SHP77 treated with DMSO at 0.1 percent for 48 hours (cell line): ENCODE measurements around the gene LCMT1.
"Not testable (repeated sequence)": the region's sequence is repeated elsewhere in the genome, so short reads cannot be mapped to it uniquely, and the experiment has no call there.

Experiments
- DNase-seq: peaks from one replicate; lab custom pipeline; 2025; lab: John Stamatoyannopoulos, UW

Gene LCMT1

DNA sequence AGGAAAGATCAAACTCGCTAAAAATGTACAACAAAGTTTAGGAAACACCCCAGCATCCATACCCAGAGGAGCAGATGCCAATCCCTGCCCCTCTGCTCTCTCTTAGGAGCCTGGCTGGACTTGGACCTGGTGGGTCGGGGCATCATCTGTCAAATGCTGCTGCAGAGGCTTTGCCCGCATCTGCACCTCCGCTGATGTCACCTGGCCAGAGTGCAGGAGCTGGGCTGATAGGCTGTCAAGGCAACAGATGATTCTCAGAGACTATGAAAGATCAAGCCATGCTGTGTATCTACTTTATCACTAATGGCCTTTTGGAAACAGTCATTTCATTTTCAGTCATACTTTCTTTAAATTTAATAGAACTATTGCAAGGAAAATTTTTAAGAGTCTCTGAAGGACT lies 15.9 kb upstream of the LCMT1 start:
- no peak for DNase-seq

DNA sequence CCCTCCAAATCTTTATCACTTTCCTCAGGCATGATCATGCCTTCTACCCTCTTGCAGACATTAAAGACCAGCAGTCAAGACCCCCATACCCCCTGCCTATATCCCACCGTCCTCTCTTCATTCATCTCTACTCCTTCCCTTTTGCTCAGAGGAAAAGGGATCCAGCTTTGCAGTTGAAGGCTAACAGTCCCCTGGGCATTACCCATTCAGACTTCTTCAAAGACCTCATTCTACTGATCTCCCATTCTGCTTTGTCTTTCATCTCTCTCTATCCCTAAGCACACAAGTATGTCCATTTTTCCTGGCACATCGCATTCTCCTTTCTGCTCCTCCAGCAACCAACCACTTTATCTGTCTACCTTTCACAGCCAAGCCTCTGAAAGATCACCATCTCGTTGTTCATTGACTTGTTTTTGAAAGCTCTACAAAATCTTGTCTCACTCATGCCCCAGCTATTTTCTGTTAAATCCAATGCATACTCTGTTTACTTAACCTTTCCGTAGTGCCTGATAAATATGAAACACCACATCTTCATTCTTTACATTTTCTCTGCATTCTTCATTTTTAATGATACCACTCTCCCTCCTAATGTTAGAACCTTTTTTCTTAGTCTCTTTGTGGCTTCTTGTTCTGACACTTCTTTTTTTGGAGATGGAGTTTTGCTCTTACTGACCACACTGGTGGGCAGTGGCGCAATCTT lies 14.1 kb upstream of the LCMT1 start:
- DNase-seq: no peak

DNA sequence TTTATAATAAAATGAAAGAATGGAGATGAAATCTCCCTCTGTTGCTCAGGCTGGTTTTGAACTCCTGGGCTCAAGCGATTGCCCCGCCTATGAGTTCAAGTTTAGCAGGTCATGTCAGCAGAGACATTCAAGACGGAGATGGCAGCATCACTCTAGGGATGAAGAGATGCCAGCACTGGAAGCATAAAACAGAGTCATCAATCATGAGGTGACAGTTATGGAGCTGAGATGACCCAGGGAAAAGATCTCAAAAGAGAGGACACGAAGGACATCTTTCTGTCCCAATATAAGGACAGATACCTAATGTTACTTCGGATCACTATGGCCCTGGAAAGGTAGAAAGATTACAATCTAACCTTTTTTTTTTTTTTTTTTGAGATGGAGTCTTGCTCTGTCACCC lies 11.0 kb upstream of the LCMT1 start:
- no peak for DNase-seq

DNA sequence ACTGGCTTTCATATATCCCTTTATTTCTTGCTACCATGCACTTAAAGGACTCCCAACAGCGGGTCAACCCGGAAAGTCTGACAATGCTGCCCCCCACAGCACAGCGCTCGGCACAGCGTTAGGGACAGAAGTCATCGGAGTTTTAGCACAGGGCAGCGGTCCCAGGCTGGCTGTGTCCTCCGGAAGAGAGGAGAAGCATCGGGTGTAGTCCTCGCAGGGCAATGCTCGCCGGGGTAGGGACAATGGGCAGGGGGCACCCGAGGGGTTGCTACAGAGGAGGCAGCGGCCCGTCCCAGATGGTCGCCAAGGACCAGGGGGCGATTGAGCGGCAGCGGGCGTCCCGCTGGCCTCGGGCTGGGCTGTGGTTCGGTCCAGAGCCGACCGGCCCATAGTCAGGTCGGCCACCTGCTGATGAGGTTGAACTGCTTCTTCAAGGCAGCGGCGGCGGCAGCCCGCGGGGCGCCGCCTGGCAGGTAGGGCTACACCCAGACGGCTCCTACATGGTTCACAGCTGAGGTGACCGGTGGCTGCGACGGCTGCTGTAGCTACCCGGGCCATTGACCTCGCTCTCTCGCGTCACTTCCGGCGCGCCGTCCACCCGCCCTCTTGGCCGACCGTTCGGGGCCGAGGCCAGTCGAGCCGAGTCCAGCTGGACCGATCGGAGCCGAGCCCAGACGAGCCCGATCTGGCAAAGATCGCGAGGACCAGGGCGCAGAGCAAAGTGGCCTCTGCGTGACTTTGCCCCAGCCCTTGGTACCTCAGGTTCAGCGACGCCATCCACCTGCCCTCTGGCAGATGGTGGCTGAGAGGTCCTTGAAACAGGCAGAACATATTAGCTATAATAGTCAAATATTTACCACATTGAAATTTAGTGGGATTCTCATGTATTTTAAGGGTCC lies 4.7 kb upstream of the LCMT1 start:
- peak; percentile 85 for DNase-seq

DNA sequence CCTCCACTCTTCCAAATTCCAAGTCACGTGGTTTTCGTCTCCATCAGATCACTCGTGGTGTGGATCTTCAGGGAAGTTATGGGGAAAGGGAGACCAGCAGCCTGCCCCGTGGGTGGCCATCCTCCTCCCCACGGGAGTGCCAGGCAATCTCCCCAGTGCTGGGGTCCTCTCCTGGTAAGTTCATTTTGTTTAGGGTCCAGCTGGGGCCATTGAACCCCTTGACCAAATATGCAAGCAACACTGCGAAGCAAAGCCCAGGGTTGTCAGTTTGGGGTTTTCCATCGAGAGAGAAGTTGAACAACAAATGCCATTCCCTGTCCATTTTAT lies 4.1 kb upstream of the LCMT1 start:
- no peak for DNase-seq

DNA sequence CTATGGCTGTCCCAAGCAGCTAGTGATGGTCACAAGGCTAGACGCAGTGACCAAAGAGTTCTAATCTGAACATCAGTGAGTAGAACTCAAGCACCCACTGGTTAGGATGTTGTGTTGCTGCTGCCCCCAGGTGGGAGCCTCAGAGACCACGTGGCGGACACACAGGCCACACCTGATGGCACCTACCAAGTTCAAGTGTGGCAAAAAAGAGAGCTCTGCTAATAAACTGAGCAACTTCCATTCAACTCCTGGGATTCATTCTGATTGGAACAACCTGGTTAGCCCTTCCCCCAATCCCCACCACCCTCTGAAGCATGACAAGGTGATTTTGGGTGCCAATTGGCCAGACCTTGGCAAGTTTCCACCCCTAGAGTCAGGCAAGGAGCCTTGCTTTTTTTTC lies 3.5 kb upstream of the LCMT1 start:
- peak; percentile 45 for DNase-seq

DNA sequence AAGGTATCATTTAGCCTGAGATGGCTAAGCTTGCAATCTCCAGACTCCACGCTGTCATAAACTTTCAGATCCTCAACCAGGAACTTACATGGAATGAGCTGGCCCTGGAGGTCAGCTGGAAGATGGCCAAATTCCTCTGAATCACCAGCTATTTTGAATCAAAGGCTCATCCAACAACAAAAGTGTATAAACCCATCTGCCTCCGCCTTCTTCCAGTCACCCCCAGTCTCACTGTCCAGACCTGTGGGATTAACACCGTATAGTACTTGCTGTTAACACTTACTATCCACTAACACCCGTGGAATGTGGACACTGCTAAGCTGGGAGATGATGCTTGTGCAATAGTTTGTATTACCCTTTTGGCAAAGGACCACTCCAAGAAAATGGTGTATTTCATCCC lies 1.9 kb upstream of the LCMT1 start:
- DNase-seq: no peak

DNA sequence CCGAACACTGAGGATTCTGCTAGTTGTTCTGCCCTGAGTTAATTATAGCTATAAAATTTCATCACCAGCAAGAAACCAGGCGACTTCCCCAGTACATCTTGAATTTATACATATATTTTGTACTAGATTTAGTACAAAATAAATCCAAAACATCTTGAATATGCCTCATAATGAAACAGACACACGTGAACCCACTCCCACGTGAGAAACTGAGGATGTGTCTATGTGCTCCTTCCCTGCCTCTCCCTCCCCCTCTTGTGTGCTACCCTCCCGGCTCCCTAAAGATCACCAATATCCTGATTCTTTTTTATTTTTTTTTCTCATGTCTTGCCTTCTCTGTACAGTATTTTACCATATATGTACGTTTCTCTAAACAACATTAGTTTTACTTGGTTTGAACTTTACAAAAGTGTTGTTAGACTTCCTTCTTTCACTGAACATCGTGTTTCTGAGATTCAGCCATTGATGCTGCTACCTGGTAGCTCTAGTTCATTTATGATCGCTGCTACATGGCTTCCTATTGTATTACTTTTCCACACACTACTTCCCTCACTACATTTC lies 1.1 kb upstream of the LCMT1 start:
- DNase-seq: no peak

DNA sequence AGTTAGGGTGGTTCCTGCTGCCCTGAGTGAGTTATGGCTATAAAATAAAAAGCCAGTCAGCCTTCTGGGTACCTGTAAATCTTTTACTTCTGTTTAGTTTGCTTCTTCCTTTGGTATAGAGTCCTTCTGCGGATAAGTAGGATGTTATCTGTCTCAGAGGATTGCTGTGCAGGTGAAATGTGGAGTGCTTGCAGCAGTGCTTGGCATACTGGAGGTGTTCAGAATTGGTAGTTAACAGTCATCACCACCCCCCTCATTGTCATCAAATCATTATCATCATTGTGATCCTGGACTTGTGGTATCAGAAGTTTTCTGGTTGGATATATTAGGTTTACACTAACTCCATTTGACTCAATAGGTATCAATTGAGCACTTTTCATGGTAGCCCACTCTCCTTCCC lies 2.6 kb downstream of the LCMT1 start:
- DNase-seq: no peak

DNA sequence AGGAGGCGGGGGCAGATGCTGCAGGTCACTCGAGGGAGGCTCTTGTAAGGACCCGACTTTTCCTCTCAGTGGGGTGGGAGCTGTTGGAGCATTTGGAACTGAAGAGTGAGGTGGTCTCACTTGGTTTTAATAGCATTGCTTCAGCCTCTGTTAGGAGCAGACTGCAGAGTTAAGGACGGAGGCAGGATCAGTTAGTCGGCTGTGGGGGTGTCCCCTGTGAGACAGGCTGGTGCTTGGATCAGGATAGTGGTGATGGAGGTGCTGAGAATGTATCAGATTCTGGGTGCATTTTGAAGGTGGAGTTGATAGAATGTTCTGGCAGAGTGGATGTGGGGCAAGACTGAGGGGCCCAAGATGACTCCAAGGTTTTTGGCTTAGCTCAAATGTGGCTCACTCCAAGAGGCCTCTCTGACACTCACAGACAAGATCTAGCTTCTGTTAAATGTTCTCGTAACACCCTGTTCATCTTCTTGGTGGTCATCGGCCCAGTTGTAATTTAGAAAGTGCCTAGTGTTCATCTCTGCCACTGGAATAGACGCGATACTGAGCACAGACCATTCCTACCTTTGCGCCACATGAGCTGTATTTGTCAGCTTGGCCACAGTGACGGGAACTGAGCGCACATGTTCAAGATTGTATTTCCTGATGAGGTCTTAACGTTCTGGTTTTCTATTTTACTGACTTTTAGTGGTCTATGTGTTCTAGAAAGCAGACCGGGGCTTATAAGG lies 7.5 kb downstream of the LCMT1 start:
- no peak for DNase-seq

DNA sequence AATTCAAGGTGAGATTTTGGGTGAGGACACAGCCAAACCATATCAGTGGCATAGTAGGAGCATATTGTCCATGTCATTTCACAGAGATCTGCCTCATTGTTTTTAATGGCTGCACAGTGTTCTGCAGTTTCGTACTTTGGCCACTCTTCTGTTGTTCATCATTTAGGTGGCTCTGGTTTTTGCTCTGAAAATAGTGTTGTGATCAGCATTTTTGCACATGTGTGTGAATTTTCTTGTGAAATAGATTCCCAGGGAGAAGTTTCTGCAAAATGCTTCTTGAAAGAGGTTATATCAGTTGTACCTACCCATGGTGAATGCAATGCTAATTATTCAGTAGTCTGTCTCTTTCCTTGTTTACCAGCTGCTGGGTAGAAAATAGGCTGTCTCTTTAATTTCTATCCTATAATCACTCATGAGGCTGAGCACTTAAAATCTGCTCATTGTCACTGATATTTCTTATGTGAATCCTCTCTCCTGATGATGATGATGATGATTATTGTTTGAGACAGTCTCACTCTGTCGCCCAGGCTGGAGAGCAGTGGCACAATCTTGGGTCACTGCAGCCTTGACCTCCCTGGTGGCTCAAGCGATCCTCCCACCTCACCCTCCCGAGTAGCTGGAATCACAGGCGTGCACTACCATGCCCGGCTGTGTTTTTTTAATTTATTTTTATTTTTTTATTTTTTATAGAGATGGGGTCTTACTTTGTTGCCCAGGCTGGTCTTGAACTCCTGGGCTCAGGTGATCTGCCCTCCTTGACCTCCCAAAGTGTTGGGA lies 10.5 kb downstream of the LCMT1 start:
- no peak for DNase-seq

DNA sequence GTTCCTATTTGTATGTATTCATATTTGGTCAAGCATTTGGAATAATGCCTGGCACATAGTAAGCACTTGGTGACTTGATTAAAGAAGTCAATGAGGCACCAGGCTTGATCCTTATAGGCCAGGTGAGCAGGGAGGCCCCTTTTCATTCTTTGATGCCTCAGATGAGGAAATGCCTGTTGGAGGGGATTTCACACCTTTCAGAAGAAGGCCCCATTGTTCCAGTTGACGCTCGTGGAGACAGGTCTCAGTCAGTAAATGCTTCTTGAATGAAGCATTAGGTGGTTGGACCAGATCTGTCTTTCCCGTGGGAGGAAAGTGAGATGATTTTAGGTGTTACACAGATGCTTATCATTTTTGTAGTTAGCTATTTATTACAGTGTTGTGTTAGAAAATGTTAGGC lies 13.0 kb downstream of the LCMT1 start:
- no peak for DNase-seq

DNA sequence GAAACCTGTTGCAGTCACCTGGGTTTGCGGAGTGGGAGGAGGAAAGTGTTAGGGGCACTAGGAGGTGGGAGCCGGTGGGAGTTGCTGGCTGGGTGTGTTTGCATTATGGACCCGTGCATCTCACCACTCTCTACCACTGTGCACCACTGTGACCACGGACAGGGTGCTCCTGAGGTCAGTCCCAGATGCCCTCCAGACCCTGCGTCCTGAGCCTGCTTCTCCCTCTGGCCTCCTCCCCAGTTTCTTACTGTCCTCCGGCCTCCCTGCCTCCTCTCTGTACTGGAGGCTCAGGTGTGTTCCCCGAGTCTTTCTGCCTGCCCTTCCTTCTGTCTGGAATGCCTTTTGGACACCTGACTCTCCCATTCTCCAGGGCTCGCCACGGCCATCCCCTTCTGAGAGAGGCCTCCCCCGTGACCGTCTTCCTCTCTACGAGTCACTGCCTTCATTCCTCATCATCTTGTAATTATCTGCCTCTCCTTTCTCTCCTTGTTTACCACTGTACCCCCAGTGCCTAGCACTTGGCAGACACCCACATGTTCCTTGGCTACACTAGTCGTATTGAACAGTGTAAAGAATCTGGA lies 14.6 kb downstream of the LCMT1 start:
- not testable (repeated sequence) for DNase-seq

DNA sequence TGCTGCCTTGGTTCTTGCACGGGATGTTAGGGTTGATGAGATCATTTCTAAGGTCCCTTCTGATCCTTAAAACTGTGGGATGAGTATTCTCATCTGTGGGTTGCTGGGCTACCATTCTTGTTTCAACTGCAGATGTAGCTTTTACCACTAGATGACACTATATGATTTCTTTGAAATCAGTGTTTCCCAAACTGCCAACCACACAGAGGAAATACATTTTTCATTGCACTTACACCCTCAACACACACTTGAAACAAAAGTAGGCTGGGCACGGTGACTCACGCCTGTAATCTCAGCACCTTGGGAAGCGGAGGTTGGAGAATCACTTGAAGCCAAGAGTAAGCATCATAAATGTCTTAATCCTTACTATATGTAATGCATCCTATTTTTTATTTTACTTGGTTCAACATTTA lies 15.3 kb downstream of the LCMT1 start:
- DNase-seq: no peak

DNA sequence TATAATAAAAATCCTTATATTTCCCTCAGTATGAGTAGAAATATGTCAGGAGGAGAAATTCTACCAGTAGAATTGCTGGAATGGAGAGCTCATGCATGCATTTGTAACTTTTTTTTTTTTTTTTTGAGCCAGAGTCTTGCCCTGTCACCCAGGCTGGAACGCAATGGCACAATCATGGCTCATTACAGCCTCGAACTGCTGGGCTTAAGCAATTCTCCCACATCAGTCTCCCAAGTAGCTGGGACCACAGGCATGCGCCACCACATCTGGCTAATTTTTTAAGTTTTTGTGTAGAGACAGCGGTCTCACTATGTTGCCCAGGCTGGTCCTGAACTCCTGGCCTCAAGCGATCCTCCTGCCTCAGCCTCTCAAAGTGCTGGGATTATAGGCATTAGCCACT lies 21.2 kb downstream of the LCMT1 start:
- not testable (repeated sequence) for DNase-seq

DNA sequence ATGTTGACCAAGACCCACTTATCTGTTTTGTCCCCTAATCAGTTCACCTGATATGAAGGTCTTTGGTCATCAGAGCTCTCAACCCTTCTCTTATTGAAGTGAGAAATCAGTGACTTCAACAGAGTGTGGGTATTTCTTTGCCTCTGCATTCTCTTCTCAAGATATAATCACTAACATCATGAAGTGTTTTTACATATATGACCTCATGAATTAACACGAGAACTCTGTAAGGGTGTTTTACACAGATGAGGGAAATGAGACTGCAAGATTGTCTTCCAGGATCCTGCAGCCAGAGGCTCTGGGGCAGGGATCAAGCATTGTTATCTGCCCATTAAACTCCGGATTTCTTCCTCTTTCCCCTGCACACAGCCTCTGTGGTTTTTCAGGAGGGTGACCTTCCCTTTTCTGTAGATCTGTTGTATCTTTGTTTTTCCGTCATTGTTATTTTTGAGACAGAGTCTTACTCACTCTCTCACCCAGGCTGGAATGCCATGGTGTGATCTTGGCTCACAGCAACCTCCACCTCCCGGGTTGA lies 22.7 kb downstream of the LCMT1 start:
- no peak for DNase-seq

DNA sequence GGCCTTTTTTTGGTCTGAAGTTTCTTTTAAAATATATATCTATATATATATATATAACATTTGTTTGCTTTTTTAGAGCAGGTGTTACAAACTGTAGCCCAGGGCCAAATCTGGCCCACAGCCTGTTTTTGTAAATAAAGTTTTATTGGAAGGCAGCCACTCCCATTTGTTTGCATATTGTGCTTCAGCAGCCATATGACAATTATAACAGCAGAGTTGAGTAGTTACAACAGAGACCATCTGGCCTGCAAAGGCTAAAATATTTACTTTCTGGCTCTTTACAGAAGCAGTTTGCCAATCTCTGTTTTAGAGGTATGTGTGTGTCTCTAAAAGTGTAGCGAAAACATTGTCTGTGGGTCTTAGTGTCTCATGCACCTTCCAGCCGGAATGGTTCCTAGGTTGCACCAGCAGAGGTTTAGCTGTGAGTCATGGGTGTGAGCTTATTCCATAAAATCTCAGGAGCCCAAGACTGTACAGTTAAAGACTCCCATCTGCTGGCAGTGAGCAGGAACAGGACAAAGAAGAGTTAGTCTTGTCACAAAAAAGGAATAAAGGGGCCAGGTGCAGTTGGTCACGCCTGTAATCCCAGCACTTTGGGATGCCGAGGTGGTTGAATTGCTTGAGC lies 23.8 kb downstream of the LCMT1 start:
- peak; percentile 81 for DNase-seq

DNA sequence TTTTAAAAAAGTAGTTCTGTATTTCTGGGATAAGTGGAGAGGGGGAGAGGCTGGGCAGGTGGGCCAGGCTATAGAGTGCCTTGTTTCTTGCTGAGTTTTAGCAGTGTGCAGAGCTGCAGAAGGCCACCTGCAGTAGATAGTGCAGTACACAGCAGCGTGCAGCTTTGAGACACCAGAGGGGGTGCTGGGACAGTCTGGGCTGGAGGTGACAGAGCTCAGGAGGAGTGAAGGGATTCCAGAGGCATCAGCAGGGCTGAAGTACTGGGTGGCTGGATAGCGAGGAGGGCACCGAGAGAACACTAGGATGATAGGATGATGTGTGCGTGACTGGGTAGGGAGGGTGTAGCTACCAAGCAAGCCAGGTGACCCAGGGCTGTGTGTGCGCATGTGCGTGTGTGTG lies 26.6 kb downstream of the LCMT1 start:
- no peak for DNase-seq

DNA sequence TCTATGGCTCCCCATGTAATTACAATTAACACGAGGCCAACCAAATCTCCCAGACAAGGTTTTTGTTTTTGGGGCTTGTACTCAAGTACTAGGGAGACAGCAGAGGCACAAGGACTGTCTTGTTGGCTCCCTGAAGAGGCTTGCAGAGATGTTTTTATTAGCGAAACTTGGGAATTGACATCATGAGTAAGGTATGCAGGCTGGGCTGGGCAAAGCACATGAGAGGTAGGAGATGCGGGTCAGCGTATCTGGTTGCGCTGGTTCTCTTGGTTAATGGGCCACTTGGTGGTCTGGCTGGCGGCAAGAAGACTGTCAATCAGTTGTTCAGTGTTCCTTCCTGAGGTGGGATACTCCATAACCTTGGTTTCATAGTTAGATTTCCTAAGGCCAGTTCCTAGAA lies 28.9 kb downstream of the LCMT1 start:
- no peak for DNase-seq

DNA sequence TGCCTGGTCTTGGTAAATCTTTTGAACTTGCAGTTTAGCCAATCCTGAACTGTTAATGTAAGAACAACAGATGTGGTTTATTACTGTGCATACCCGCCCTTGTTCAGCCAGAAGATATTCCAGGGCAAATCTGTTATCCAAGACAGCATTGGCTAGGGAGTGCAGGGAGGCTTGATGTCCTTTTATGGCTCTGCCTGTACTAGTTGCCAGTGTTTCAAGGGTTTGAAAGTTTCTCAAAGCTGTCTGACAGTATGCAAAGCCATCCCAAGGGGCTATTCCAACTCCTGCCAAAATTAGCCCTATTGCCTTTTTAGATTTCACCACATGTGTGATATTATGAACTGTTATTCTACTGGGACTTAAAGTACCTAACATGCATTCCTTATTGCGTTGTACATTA lies 30.1 kb downstream of the LCMT1 start:
- DNase-seq: no peak

DNA sequence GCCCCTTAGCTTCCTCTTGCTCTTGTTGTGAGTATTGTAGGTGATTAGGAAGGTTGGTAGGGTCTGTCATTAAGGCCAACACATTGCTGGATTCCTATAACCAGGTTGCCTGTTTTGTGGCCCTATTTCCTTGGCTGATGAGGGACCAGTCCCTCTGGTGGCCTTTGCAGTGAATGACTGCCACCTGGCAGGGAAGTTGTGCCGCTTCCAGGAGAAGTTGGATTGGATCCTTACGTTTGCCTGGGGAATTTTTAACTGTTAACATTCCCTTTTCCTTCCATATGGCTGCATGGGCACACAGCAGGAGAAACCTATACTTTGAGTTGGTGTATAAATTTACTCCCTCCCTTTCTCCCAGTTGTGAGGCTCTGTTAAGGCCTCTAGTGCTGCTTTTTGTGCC lies 32.4 kb downstream of the LCMT1 start:
- DNase-seq: no peak
